ENCODE data around the gene ARHGAP31.

The ARHGAP31 gene

GRCh38 chr3:119444590-119444989 is 150.4 kb downstream of the ARHGAP31 start:
- no peak for DNase-seq (ENCODE audit: low read depth)

- no peak for DNase-seq (ENCODE audit: low read depth)
Observed at GRCh38 chr3:119453822-119454221, 159.6 kb downstream of the ARHGAP31 start.

GRCh38 chr3:119456469-119456868 is 162.3 kb downstream of the ARHGAP31 start:
- DNase-seq (ENCODE audit: low read depth): no peak

- no peak for DNase-seq (ENCODE audit: low read depth)
Observed at GRCh38 chr3:119457246-119457645, 163.1 kb downstream of the ARHGAP31 start.

GRCh38 chr3:119463171-119464169 is 169.3 kb downstream of the ARHGAP31 start, which contains the start of gene TMEM39A:
Gene TMEM39A (minus strand): TSS chr3:119463615. CDS start chr3:119462074, 1,541 bp downstream.
- peak; percentile 98 for DNase-seq (ENCODE audit: low read depth)

- no peak for DNase-seq (ENCODE audit: low read depth)
Observed at GRCh38 chr3:119468041-119468440, 173.9 kb downstream of the ARHGAP31 start.

GRCh38 chr3:119469418-119470189 is 175.4 kb downstream of the ARHGAP31 start:
- no peak for DNase-seq (ENCODE audit: low read depth)

All from stimulated activated CD8-positive, alpha-beta memory T cell treated with anti-CD3 and anti-CD28 coated beads, Interleukin-15, amount 100 ng/mL, for 24 hours (primary cell).